ENCODE measurements around the gene SNX6. TPM values are rescaled to one million over a fixed set of nuclear protein-coding genes. Genes with fewer than 3 reads are reported as not detected.

Gene SNX6
- total RNA-seq, 1 experiment from 2014 or later, result 73.4 TPM

DNA sequence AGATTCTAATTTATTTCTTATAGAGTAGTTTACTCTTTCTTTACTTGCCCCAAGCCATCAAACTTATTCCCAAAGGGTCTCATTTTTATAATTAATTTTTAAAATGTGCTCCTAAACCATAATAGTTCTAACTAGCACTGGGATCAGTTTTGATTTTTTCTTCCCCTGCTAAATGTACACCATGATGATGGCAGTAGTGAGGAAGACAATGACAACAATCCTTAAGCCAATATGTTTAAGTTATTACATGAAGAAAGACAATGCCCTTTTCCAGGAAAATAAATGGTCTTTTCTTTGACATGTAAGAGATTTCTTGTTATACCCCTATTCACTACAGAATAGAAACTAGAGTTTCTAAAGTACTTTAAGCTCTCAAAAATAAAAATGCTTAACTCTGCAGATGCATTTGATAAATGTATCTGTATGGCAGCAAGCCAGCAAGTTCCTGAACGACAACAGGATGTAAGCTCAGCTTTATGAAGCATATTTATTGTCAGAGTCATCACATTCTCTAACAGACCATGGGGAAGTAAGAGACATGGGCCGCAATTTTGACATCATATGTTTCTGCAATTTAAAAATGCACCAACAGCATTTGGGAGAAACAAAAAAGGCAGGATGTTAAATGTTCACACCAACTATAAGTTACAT lies 36.0 kb upstream of the SNX6 start:
- Histone ChIP-seq H3K4me3 (replicated peaks in 1 of 2; ENCODE audit: low read depth in 1 of 2, low read length in 2 of 2) (no peak overlapping the region), H3K9ac (ENCODE audit: low read length) (no peak overlapping the region), H3K4me2 (ENCODE audit: low read length) (peak overlapping the region; percentile 35), H2AFZ (ENCODE audit: low read depth, low read length, poor library complexity, severe bottlenecking) (peak overlapping the region; percentile 70), H3K27me3 (ENCODE audit: insufficient read depth, low read length) (no peaks in the 10 kb centered on the region), H3K79me2 (ENCODE audit: insufficient read depth, low read length) (no peaks in the 10 kb centered on the region), H3K9me2 (ENCODE audit: insufficient read depth) (no peaks in the 10 kb centered on the region), H3K36me3 (ENCODE audit: control insufficient read depth in 1 of 2, insufficient read depth in 2 of 2, low read length in 2 of 2) (no peaks in the 10 kb centered on the region), H3K4me1 (ENCODE audit: control insufficient read depth in 1 of 2, insufficient read depth in 2 of 2, low read length in 2 of 2) (peaks cover 0 to 10% of the 10 kb centered on the region in 2 experiments; a peak in 2 of 4 replicates), H4K20me1 (ENCODE audit: insufficient read depth) (no peaks in the 10 kb centered on the region), H3K27ac (ENCODE audit: low read depth, low read length) (no peak overlapping the region), H3K9me3 (ENCODE audit: control insufficient read depth in 1 of 2, insufficient read depth in 1 of 2, low read depth in 1 of 2, low read length in 2 of 2) (no peaks in the 10 kb centered on the region)
- no peak for ATAC-seq
- POLR2A ChIA-PET, result no interaction called here
- RAD21 ChIA-PET (ENCODE audit: low non-redundant PET in 1 of 2, low total read pairs in 2 of 2, uncharacterized antibody in 2 of 2, unreplicated experiment in 2 of 2), result no interaction called here
- no peak for DNase-seq (ENCODE audit: low read depth, low spot score)
- TF ChIP-seq, protein P1, sequence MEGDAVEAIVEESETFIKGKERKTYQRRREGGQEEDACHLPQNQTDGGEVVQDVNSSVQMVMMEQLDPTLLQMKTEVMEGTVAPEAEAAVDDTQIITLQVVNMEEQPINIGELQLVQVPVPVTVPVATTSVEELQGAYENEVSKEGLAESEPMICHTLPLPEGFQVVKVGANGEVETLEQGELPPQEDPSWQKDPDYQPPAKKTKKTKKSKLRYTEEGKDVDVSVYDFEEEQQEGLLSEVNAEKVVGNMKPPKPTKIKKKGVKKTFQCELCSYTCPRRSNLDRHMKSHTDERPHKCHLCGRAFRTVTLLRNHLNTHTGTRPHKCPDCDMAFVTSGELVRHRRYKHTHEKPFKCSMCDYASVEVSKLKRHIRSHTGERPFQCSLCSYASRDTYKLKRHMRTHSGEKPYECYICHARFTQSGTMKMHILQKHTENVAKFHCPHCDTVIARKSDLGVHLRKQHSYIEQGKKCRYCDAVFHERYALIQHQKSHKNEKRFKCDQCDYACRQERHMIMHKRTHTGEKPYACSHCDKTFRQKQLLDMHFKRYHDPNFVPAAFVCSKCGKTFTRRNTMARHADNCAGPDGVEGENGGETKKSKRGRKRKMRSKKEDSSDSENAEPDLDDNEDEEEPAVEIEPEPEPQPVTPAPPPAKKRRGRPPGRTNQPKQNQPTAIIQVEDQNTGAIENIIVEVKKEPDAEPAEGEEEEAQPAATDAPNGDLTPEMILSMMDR (IDR thresholded peaks at IDR 0.05 in 2 of 3, conservative IDR thresholded peaks at IDR 0.05 in 1 of 3; ENCODE audit: borderline replicate concordance in 1 of 3, insufficient read depth in 1 of 3, low read depth in 2 of 3, low read length in 2 of 3), result no peak
- intact Hi-C loops (cut with micrococcal nuclease), result no loop called here
- CTCF ChIA-PET, result no interaction called here
- BruUV-seq (replicated peaks), result no TSS peak

- Histone ChIP-seq H4K20me1 (ENCODE audit: insufficient read depth) (no peaks in the 10 kb centered on the region), H3K4me2 (ENCODE audit: low read length) (no peak overlapping the region), H3K9me3 (ENCODE audit: control insufficient read depth in 1 of 2, insufficient read depth in 1 of 2, low read depth in 1 of 2, low read length in 2 of 2) (no peaks in the 10 kb centered on the region), H3K27me3 (ENCODE audit: insufficient read depth, low read length) (no peaks in the 10 kb centered on the region), H2AFZ (ENCODE audit: low read depth, low read length, poor library complexity, severe bottlenecking) (no peak overlapping the region), H3K9ac (ENCODE audit: low read length) (no peak overlapping the region), H3K79me2 (ENCODE audit: insufficient read depth, low read length) (no peaks in the 10 kb centered on the region), H3K4me1 (ENCODE audit: control insufficient read depth in 1 of 2, insufficient read depth in 2 of 2, low read length in 2 of 2) (peaks cover 0 to 10% of the 10 kb centered on the region in 2 experiments; a peak in 2 of 4 replicates), H3K27ac (ENCODE audit: low read depth, low read length) (no peak overlapping the region), H3K36me3 (ENCODE audit: control insufficient read depth in 1 of 2, insufficient read depth in 2 of 2, low read length in 2 of 2) (no peaks in the 10 kb centered on the region), H3K4me3 (replicated peaks in 1 of 2; ENCODE audit: low read depth in 1 of 2, low read length in 2 of 2) (no peak overlapping the region), H3K9me2 (ENCODE audit: insufficient read depth) (no peaks in the 10 kb centered on the region)
- DNase-seq (ENCODE audit: low read depth, low spot score) (no peak), ATAC-seq (no peak)
- CTCF ChIA-PET, result interaction anchor here (0.6 kb wide), 1 partner anchor 126 kb away, joined by 3 read pairs; no protein-coding TSS in a partner anchor
- RAD21 ChIA-PET (ENCODE audit: low non-redundant PET in 1 of 2, low total read pairs in 2 of 2, uncharacterized antibody in 2 of 2, unreplicated experiment in 2 of 2), result no interaction called here
- intact Hi-C loops (cut with micrococcal nuclease), result no loop called here
- no TSS peak for BruUV-seq (replicated peaks)
- POLR2A ChIA-PET, result interaction anchor here (1.0 kb wide), 1 partner anchor 12 kb away, joined by 4 read pairs; no protein-coding TSS in a partner anchor
- TF ChIP-seq SP1 (IDR thresholded peaks at IDR 0.05; ENCODE audit: low read depth), result no peak
- TF ChIP-seq, protein P1 (IDR thresholded peaks at IDR 0.05 in 2 of 3, conservative IDR thresholded peaks at IDR 0.05 in 1 of 3; ENCODE audit: borderline replicate concordance in 1 of 3, insufficient read depth in 1 of 3, low read depth in 2 of 3, low read length in 2 of 3), result no peak
- TF ChIP-seq ATF3 (IDR thresholded peaks at IDR 0.05), result no peak
- no peak for TF ChIP-seq ZFX (IDR thresholded peaks at IDR 0.05)
- no peak for TF ChIP-seq SIN3A (IDR thresholded peaks at IDR 0.05; ENCODE audit: low read depth)
- TF ChIP-seq ELF1 (IDR thresholded peaks at IDR 0.05; ENCODE audit: borderline replicate concordance, low read depth), result no peak
- no peak for TF ChIP-seq TCF7L2 (IDR thresholded peaks at IDR 0.05; ENCODE audit: borderline replicate concordance, extremely low read depth, insufficient read depth, insufficient read length)
- TF ChIP-seq JUND (IDR thresholded peaks at IDR 0.05), result no peak
- no peak for TF ChIP-seq CBX3 (IDR thresholded peaks at IDR 0.05; ENCODE audit: low read depth)
- TF ChIP-seq MAX (IDR thresholded peaks at IDR 0.05), result no peak
- TF ChIP-seq EGR1 (IDR thresholded peaks at IDR 0.05; ENCODE audit: low read depth), result no peak
- TF ChIP-seq, protein P2, sequence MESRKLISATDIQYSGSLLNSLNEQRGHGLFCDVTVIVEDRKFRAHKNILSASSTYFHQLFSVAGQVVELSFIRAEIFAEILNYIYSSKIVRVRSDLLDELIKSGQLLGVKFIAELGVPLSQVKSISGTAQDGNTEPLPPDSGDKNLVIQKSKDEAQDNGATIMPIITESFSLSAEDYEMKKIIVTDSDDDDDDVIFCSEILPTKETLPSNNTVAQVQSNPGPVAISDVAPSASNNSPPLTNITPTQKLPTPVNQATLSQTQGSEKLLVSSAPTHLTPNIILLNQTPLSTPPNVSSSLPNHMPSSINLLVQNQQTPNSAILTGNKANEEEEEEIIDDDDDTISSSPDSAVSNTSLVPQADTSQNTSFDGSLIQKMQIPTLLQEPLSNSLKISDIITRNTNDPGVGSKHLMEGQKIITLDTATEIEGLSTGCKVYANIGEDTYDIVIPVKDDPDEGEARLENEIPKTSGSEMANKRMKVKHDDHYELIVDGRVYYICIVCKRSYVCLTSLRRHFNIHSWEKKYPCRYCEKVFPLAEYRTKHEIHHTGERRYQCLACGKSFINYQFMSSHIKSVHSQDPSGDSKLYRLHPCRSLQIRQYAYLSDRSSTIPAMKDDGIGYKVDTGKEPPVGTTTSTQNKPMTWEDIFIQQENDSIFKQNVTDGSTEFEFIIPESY (IDR thresholded peaks at IDR 0.05; ENCODE audit: extremely low read depth, insufficient replicate concordance, low read length), result no peak
Measured at GRCh38 chr14:34662561-34663088, 32.7 kb upstream of the SNX6 start.
